Measurements from ENCODE around the gene CST3.
"Not testable (repeated sequence)": the region's sequence is repeated elsewhere in the genome, so short reads cannot be mapped to it uniquely, and the experiment has no call there.

Gene CST3

GRCh38 chr20:23641936-23642751 lies 4.4 kb upstream of the CST3 start:
- DNase-seq (ENCODE audit: low spot score) = no peak

- DNase-seq (ENCODE audit: low spot score) = no peak
Observed at GRCh38 chr20:23640671-23641667, 3.2 kb upstream of the CST3 start.

GRCh38 chr20:23640018-23640601 lies 2.4 kb upstream of the CST3 start:
- DNase-seq (ENCODE audit: low spot score) = no peak

- DNase-seq (ENCODE audit: low spot score) = no peak
Observed at GRCh38 chr20:23639490-23639958, 1.8 kb upstream of the CST3 start.

- DNase-seq (ENCODE audit: low spot score) = no peak
Observed at GRCh38 chr20:23638309-23638708, 554 bp upstream of the CST3 start.

GRCh38 chr20:23636908-23637281 lies 860 bp downstream of the CST3 start:
- no peak for DNase-seq (ENCODE audit: low spot score)

- DNase-seq (ENCODE audit: low spot score) = no peak
Observed at GRCh38 chr20:23636182-23636907, 1.4 kb downstream of the CST3 start.

- DNase-seq (ENCODE audit: low spot score) = not testable (repeated sequence)
Observed at GRCh38 chr20:23635768-23636090, 2.0 kb downstream of the CST3 start.

- DNase-seq (ENCODE audit: low spot score) = no peak
Observed at GRCh38 chr20:23634985-23635767, 2.6 kb downstream of the CST3 start.

GRCh38 chr20:23634044-23634801 lies 3.5 kb downstream of the CST3 start:
- DNase-seq (ENCODE audit: low spot score) = no peak

GRCh38 chr20:23632711-23633573 lies 4.8 kb downstream of the CST3 start:
- DNase-seq (ENCODE audit: low spot score) = no peak

GRCh38 chr20:23631981-23632710 lies 5.6 kb downstream of the CST3 start:
- no peak for DNase-seq (ENCODE audit: low spot score)

GRCh38 chr20:23631226-23631822 lies 6.4 kb downstream of the CST3 start:
- no peak for DNase-seq (ENCODE audit: low spot score)

- no peak for DNase-seq (ENCODE audit: low spot score)
Observed at GRCh38 chr20:23630392-23630849, 7.3 kb downstream of the CST3 start.

- DNase-seq (ENCODE audit: low spot score) = no peak
Observed at GRCh38 chr20:23629542-23630391, 8.0 kb downstream of the CST3 start.

- no peak for DNase-seq (ENCODE audit: low spot score)
Observed at GRCh38 chr20:23629017-23629541, 8.7 kb downstream of the CST3 start.

Measured in iPS-NIHi11 (cell line).